HepG2 (cell line): Measurements from ENCODE around the gene SOWAHA. TPM values are rescaled to one million over a fixed set of nuclear protein-coding genes. Genes with fewer than 3 reads are reported as not detected.

ENCODE experiments used
- ATAC-seq: fragments of 200-7000 bp; cut with Tn5 transposase; 3 replicates; pipeline ENCODE4 v1.9.1; 2020; ENCODE audit warnings: mild to moderate bottlenecking, moderate library complexity
- BruUV-seq: library from RNA; stranded (reverse); fragments of 400-500 nt; replicated peaks from 2 replicates; lab custom pipeline; 2021; lab: Mats Ljungman, UMichigan
- CTCF ChIA-PET: fragments of 300-600 bp; formaldehyde crosslinking; extraction: SDS; loops from one replicate; lab custom pipeline; 2021; ENCODE audit warnings: low total read pairs, inconsistent platforms, low intra/inter-chr PET ratio; lab: Yijun Ruan, JAX
- POLR2A ChIA-PET: fragments of 350-600 bp; sonication (Branson Sonifier 250); formaldehyde crosslinking; loops from one replicate; lab custom pipeline; 2020; ENCODE audit warnings: antibody characterized with exemption, inconsistent platforms; lab: Yijun Ruan, JAX
- DNase-seq: peaks from one replicate; pipeline ENCODE4 v3.0.0-alpha.2; 2015; ENCODE audit warnings: low spot score
- FAIRE-seq: peaks from 3 replicates; lab custom pipeline; 2011; peaks lifted over from hg19 to GRCh38; lab: Jason Lieb, UNC
- H2AFZ ChIP-seq: one replicate; pipeline ENCODE4 v1.6.1; 2011; ENCODE audit warnings: low read length, inconsistent platforms
- H3K27ac ChIP-seq: fragments of 300-600 bp; 3 replicates; pipeline ENCODE4 v1.8.0; 2011; ENCODE audit warnings: mixed run types, mild to moderate bottlenecking, mixed read lengths, low read length, inconsistent platforms; ENCODE audit not compliant: insufficient read depth; ENCODE audit errors: extremely low read length
- H3K27me3 ChIP-seq, 2 experiments: fragments of 200-600 bp in 1 of 2; 2 replicates in 1 of 2; 3 replicates in 1 of 2; pipeline versions ENCODE4 v1.6.0 to v1.8.0; 2011; ENCODE audit warnings: low read length in 2 of 2, mild to moderate bottlenecking in 2 of 2, moderate library complexity in 2 of 2, inconsistent platforms in 1 of 2; ENCODE audit not compliant: insufficient read depth in 2 of 2, control insufficient read depth in 1 of 2
- H3K36me3 ChIP-seq, 2 experiments: fragments of 200-600 bp in 1 of 2; replicated peaks in 1 of 2; 2 replicates in 1 of 2; 3 replicates in 1 of 2; pipeline versions ENCODE4 v1.5.1 to v1.8.0; 2011; ENCODE audit warnings: low read length in 2 of 2, inconsistent platforms in 1 of 2; ENCODE audit not compliant: insufficient read depth in 2 of 2, control insufficient read depth in 1 of 2
- H3K4me1 ChIP-seq: 2 replicates; pipeline ENCODE4 v1.5.1; 2012; ENCODE audit warnings: low read length, inconsistent platforms; ENCODE audit not compliant: insufficient read depth
- H3K4me2 ChIP-seq: 2 replicates; pipeline ENCODE4 v1.6.0; 2011; ENCODE audit warnings: low read depth, low read length, inconsistent platforms
- H3K4me3 ChIP-seq, 3 experiments: fragments of 200-600 bp in 1 of 3; sonication (generic), shearing (Covaris generic) in 1 of 3; replicated peaks in 1 of 3; 2 replicates each; pipeline ENCODE4 v1.5.1; 2011 to 2016; ENCODE audit warnings: low read length in 3 of 3, inconsistent platforms in 2 of 3, low read depth in 2 of 3, mild to moderate bottlenecking in 2 of 3, control low read depth in 1 of 3, mixed read lengths in 1 of 3; ENCODE audit not compliant: insufficient read depth in 1 of 3
- H3K79me2 ChIP-seq: one replicate; pipeline ENCODE4 v1.6.1; 2011; ENCODE audit warnings: low read length, inconsistent platforms; ENCODE audit not compliant: insufficient read depth
- H3K9ac ChIP-seq: 2 replicates; pipeline ENCODE4 v1.6.0; 2011; ENCODE audit warnings: mild to moderate bottlenecking, low read depth, low read length, inconsistent platforms; ENCODE audit not compliant: insufficient read depth
- H3K9me3 ChIP-seq: 2 replicates; pipeline ENCODE4 v1.5.1; 2012; ENCODE audit warnings: mild to moderate bottlenecking, low read length
- H4K20me1 ChIP-seq: 2 replicates; pipeline ENCODE4 v1.6.0; 2011; ENCODE audit warnings: inconsistent platforms, mild to moderate bottlenecking, low read length, moderate library complexity; ENCODE audit not compliant: insufficient read depth
- CREB3 ChIP-seq: sonication (generic); formaldehyde crosslinking; IDR thresholded peaks from 2 replicates; pipeline ENCODE4 v1.5.0; 2020; ENCODE audit warnings: missing genetic modification reagents
- GATAD1 ChIP-seq: IDR thresholded peaks from 2 replicates; pipeline ENCODE4 v1.6.1; 2016; ENCODE audit warnings: missing genetic modification reagents, missing compliant biosample characterization
- PLSCR1 ChIP-seq: sonication (generic); formaldehyde crosslinking; IDR thresholded peaks from 2 replicates; pipeline ENCODE4 v1.5.0; 2020; ENCODE audit warnings: missing genetic modification reagents, mild to moderate bottlenecking, borderline replicate concordance
- ZNF142 ChIP-seq: sonication (generic); formaldehyde crosslinking; IDR thresholded peaks from 2 replicates; pipeline ENCODE4 v1.4.0; 2020; ENCODE audit warnings: missing genetic modification reagents
- ZNF3 ChIP-seq: IDR thresholded peaks from 2 replicates; pipeline ENCODE4 v1.7.0; 2017; ENCODE audit warnings: inconsistent platforms
- WGBS: methylation state at CpG from one replicate; pipeline ENCODE4 v1.1.6; 2017; ENCODE audit warnings: low lambda C conversion rate; 5-methylcytosine and 5-hydroxymethylcytosine counted together
- in situ Hi-C: cut with HindIII; loops from 2 replicates; pipeline ENCODE4 v1.10.0; 2017; ENCODE audit warnings: low pct_unique_long_range_greater_than_20kb; ENCODE audit not compliant: extremely low pct_ligation_motif_present
- intact Hi-C: fragments of 100-400 bp; cut with micrococcal nuclease; formaldehyde crosslinking; loops from one replicate; pipeline ENCODE4 v1.10.0; 2022; ENCODE audit not compliant: unreplicated experiment
- polyA plus RNA-seq, 8 experiments: library from polyadenylated mRNA; depleted of rRNA in 3 of 8; stranded (reverse) in 7 of 8; unstranded in 1 of 8; fragments of >200 nt; fragmentation: Illumina TruSeq in 4 of 8; extraction: Trizol in 4 of 8; gene quantifications; 2 replicates each; pipeline versions ENCODE4 v1.2.1 to v1.2.3, GENCODE V29; 2011 to 2016; ENCODE audit warnings: low read depth in 4 of 8, missing spikeins in 1 of 8, mixed read lengths in 1 of 8; ENCODE audit not compliant: insufficient read depth in 1 of 8
- total RNA-seq, 5 experiments: library from RNA; depleted of rRNA; stranded (reverse); fragments of >200 nt; fragmentation: Illumina TruSeq; extraction: Trizol; gene quantifications; 2 replicates each; pipeline ENCODE4 v1.2.3, GENCODE V29; 2016; ENCODE audit warnings: low read depth in 1 of 5

Gene SOWAHA
- total and polyA plus RNA-seq, 2 of the 13 experiments (the other 11 are each of a cell fraction or from before 2014, with no cell fraction given) = 0.95 to 1.9 TPM

GRCh38 chr5:132778129-132778528, 35.0 kb upstream of the SOWAHA start:
- intact Hi-C loops (no loop called here), in situ Hi-C loops (no loop called here)
- ChIA-PET POLR2A (interaction anchor here (2.8 to 4.2 kb wide), 2 partner anchors 29 to 42 kb away, joined by 10 to 21 read pairs; no protein-coding TSS in a partner anchor), CTCF (no interaction called here)
- Histone ChIP-seq H3K9ac (no peak overlapping the region), H3K36me3 (no peaks in the 10 kb centered on the region), H3K4me1 (peaks cover 40% of the 10 kb centered on the region), H3K4me3 (peak overlapping the region in 2 of 3 experiments; percentile 66 to 93; a peak in 4 of 6 replicates), H4K20me1 (no peaks in the 10 kb centered on the region), H2AFZ (no peak overlapping the region), H3K9me3 (no peaks in the 10 kb centered on the region), H3K27ac (no peak overlapping the region), H3K27me3 (no peaks in the 10 kb centered on the region), H3K4me2 (peak overlapping the region; percentile 74), H3K79me2 (peaks cover 32% of the 10 kb centered on the region)
- ATAC-seq = no peak
- WGBS = 85% methylated on average over 4 of the region's 4 CpGs
- DNase-seq = no peak
- TF ChIP-seq ZNF3 (CRISPR knock-in tag) (no peak), CREB3 (CRISPR knock-in tag) (no peak), ZNF142 (no peak), PLSCR1 (no peak), GATAD1 (0 out of 2 replicates have a peak, but pooled peaks have one; percentile 3)
- FAIRE-seq = no peak
- no TSS peak for BruUV-seq
